Epithelial cell of proximal tubule (primary cell): ENCODE results near the gene TXNDC16. TPM values are rescaled to one million over a fixed set of nuclear protein-coding genes. Genes with fewer than 3 reads are reported as not detected.

Experiments used
- DNase-seq: peaks from one replicate; pipeline ENCODE4 v3.0.0-alpha.2; 2011; ENCODE audit warnings: low read depth
- H3K4me3 ChIP-seq: 2 replicates; pipeline ENCODE4 v1.5.1; 2011; ENCODE audit warnings: low read depth, mild to moderate bottlenecking, low read length
- CTCF ChIP-seq: conservative IDR thresholded peaks from 2 replicates; pipeline ENCODE4 v1.5.1; 2012; ENCODE audit warnings: low read depth, mild to moderate bottlenecking, low read length
- total RNA-seq: library from RNA; depleted of rRNA; stranded (reverse); fragments of >200 nt; gene quantifications from 2 replicates; pipeline ENCODE4 v1.2.3, GENCODE V29; 2015

TXNDC16 gene
- total RNA-seq, 1 donor from 2014 or later: 6.7 TPM

- no peak for DNase-seq
- H3K4me3 ChIP-seq: no peak overlapping the region
These were observed 6.6 kb downstream of the TXNDC16 start for GRCh38 chr14:52545584-52546317.

DNA sequence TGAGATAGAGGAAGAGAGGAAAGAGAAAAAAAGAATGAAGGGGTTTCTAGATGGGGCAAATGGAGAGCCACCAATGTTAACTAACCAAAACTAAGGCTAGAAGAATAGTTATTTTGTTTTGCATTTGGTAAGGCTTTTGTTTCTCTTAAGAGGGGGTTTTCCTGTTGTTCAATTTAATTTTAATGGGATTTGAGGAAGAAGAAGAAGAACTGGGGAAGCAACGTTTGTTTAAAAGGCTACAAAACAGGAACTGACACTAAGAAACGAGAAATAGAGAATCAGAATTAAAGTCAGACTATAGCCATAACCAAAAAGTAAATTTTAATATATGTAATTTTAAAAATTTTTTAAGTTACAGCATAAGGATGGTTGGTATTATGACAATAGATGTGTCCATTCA is 13.7 kb downstream of the TXNDC16 start:
- H3K4me3 ChIP-seq: no peak overlapping the region
- no peak for DNase-seq
- no peak for TF ChIP-seq CTCF

More at GRCh38 chr14:52545584-52546317, 6.6 kb downstream of the TXNDC16 start:
- TF ChIP-seq CTCF: no peak

GRCh38 chr14:52536269-52536668 is 16.0 kb downstream of the TXNDC16 start:
- no peak overlapping the region for H3K4me3 ChIP-seq
- TF ChIP-seq CTCF: no peak
- no peak for DNase-seq

GRCh38 chr14:52531481-52531880 is 20.8 kb downstream of the TXNDC16 start:
- H3K4me3 ChIP-seq: no peak overlapping the region
- no peak for TF ChIP-seq CTCF
- DNase-seq: no peak

DNA sequence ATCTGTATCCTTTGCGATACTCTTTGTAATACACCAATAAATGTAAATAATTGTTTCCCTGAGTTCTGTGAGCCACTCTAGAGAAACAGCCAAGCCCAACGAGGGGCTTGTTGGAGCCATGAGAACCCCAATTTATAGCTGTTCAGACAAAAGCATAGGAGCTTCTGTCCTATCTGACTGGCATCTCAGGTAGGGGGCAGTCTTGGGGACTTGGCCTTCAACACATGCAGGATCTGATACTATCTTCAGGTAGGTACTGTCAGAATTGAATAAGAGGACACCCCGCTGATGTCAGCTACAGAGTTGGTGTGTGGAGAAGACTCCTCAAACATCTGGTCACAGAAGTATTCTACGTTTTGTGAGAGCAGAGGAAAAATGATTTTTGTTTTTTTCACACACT is 25.3 kb downstream of the TXNDC16 start:
- TF ChIP-seq CTCF: no peak
- H3K4me3 ChIP-seq: no peak overlapping the region
- no peak for DNase-seq

- no peak for TF ChIP-seq CTCF
- H3K4me3 ChIP-seq: no peak overlapping the region
- no peak for DNase-seq
These were observed 29.5 kb downstream of the TXNDC16 start for GRCh38 chr14:52522581-52523345.

DNA sequence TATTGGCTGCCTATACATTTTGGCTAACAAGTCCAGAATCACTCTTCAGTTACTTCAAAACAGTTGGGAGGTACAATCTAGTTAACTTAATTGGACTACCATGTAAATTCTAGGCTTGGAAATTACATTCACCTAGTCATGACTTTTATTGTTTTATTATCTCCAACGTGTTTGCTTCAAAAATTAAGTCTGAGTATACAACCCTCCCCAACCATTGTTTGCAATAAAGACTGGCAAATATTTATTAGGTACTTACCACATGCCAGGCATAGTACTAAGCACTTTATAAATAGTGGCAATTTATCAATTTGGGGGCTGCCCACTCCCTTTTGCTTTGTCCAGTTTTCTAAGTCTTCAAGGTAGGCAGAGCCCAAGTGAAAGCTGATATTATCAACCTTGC is 30.3 kb downstream of the TXNDC16 start:
- TF ChIP-seq CTCF: no peak
- DNase-seq: no peak
- no peak overlapping the region for H3K4me3 ChIP-seq
